ENCODE data around the gene TAF5L.
A peak's percentile ranks its signal among the peaks of the same experiment; 100 is the strongest.

The TAF5L gene

DNA sequence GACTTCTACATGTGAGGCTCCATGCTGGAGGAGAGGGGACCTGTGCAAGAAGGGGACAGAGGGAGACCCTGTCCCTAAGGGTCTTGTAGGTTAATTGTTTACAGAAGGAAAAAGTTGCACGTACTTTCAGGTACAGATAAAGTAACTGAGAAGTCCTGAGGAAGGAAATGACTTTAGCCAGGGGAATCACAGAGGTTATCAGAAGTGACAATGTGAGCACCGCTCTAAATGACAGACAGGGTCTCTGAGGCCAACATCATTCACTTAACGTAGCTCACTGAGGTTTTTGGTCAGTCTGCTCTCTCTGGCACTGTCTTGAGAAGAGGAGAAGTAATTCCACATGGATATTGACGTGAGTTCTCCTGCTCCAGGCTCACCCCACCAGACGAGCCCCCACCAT, 12.0 kb downstream of the TAF5L start:
- Histone ChIP-seq H2BK15ac (ENCODE audit: low read depth, poor library complexity, severe bottlenecking) (no peak overlapping the region), H3K23ac (ENCODE audit: low read length in 2 of 2) (no peak overlapping the region), H3K9ac (ENCODE audit: low read length) (no peak overlapping the region), H3K9me3 (ENCODE audit: control insufficient read depth, low read length) (no peaks in the 10 kb centered on the region), H3K27me3 (ENCODE audit: control insufficient read depth in 1 of 2, insufficient read depth in 1 of 2, low read length in 2 of 2) (no peaks in the 10 kb centered on the region), H2AFZ (ENCODE audit: low read depth, low read length) (no peak overlapping the region), H2BK120ac (ENCODE audit: low read depth, low read length) (no peak overlapping the region), H3K79me1 (replicated peaks; ENCODE audit: low read length, poor library complexity, severe bottlenecking) (peaks cover 45% of the 10 kb centered on the region), H4K91ac (ENCODE audit: low read length) (no peak overlapping the region), H2AK5ac (ENCODE audit: low read length, severe bottlenecking) (no peak overlapping the region), H4K8ac (ENCODE audit: low read length) (no peak overlapping the region), H3K4me1 (ENCODE audit: control insufficient read depth, insufficient read depth, low read depth, low read length) (no peaks in the 10 kb centered on the region), H3K36me3 (ENCODE audit: control insufficient read depth in 1 of 2, insufficient read depth in 2 of 2, low read depth in 1 of 2, low read length in 2 of 2) (peaks cover 17 to 55% of the 10 kb centered on the region in 2 experiments), H3K4me2 (ENCODE audit: low read length, poor library complexity, severe bottlenecking) (no peak overlapping the region), H3K4ac (ENCODE audit: low read depth in 1 of 2, low read length in 2 of 2) (no peak overlapping the region), H3K27ac (ENCODE audit: low read length, poor library complexity, severe bottlenecking) (no peak overlapping the region), H2BK12ac (ENCODE audit: low read length in 2 of 2) (no peak overlapping the region), H3K18ac (ENCODE audit: low read depth in 1 of 2, low read length in 2 of 2) (no peak overlapping the region), H2BK5ac (ENCODE audit: low read depth, low read length, poor library complexity, severe bottlenecking) (no peak overlapping the region), H3K4me3 (ENCODE audit: insufficient read depth in 1 of 2, low read depth in 1 of 2, low read length in 2 of 2) (no peak overlapping the region), H3K14ac (ENCODE audit: low read length in 2 of 2) (no peak overlapping the region)
- DNase-seq, result no peak
- 90% methylated on average over 5 of the region's 5 CpGs for WGBS

DNA sequence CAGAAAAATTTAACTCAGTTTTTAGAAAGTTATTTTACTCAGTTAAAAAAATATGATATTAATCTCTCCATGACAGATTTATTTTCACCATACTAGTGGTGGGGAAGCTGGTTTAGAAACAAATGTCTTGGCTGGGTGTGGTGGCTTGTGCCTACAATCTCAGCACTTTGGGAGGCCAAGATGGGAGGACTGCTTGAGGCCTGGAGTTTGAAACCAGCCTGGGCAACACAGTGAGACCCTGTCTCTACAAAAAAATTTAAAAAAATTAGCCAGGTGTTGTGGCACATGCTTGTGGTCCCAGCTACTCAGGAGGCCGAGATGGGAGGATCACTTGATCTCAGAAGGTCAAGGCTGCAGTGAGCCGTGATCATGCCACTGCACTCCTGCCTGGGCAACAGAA, 17.3 kb downstream of the TAF5L start:
- H3K4me3 ChIP-seq (ENCODE audit: insufficient read depth in 1 of 2, low read depth in 1 of 2, low read length in 2 of 2), result no peak overlapping the region
- DNase-seq, result no peak
- no peak overlapping the region for H3K27ac ChIP-seq (ENCODE audit: low read length, poor library complexity, severe bottlenecking)
- H2BK5ac ChIP-seq (ENCODE audit: low read depth, low read length, poor library complexity, severe bottlenecking), result no peak overlapping the region
- H3K36me3 ChIP-seq (ENCODE audit: control insufficient read depth in 1 of 2, insufficient read depth in 2 of 2, low read depth in 1 of 2, low read length in 2 of 2), result peaks cover 24 to 96% of the 10 kb centered on the region in 2 experiments
- no peak overlapping the region for H4K8ac ChIP-seq (ENCODE audit: low read length)
- peaks cover 36% of the 10 kb centered on the region for H3K79me1 ChIP-seq (replicated peaks; ENCODE audit: low read length, poor library complexity, severe bottlenecking)
- no peak overlapping the region for H3K4ac ChIP-seq (ENCODE audit: low read depth in 1 of 2, low read length in 2 of 2)
- no peaks in the 10 kb centered on the region for H3K27me3 ChIP-seq (ENCODE audit: control insufficient read depth in 1 of 2, insufficient read depth in 1 of 2, low read length in 2 of 2)
- H3K18ac ChIP-seq (ENCODE audit: low read depth in 1 of 2, low read length in 2 of 2), result no peak overlapping the region
- H2BK15ac ChIP-seq (ENCODE audit: low read depth, poor library complexity, severe bottlenecking), result no peak overlapping the region
- no peak overlapping the region for H3K9ac ChIP-seq (ENCODE audit: low read length)
- no peak overlapping the region for H2BK120ac ChIP-seq (ENCODE audit: low read depth, low read length)
- no peak overlapping the region for H3K14ac ChIP-seq (ENCODE audit: low read length in 2 of 2)
- no peak overlapping the region for H3K23ac ChIP-seq (ENCODE audit: low read length in 2 of 2)
- H3K4me2 ChIP-seq (ENCODE audit: low read length, poor library complexity, severe bottlenecking), result no peak overlapping the region
- 98% methylated on average over 2 of the region's 2 CpGs for WGBS
- H4K91ac ChIP-seq (ENCODE audit: low read length), result no peak overlapping the region
- H2BK12ac ChIP-seq (ENCODE audit: low read length in 2 of 2), result no peak overlapping the region
- no peaks in the 10 kb centered on the region for H3K9me3 ChIP-seq (ENCODE audit: control insufficient read depth, low read length)
- H2AK5ac ChIP-seq (ENCODE audit: low read length, severe bottlenecking), result no peak overlapping the region
- no peak overlapping the region for H2AFZ ChIP-seq (ENCODE audit: low read depth, low read length)
- H3K4me1 ChIP-seq (ENCODE audit: control insufficient read depth, insufficient read depth, low read depth, low read length), result no peaks in the 10 kb centered on the region

DNA sequence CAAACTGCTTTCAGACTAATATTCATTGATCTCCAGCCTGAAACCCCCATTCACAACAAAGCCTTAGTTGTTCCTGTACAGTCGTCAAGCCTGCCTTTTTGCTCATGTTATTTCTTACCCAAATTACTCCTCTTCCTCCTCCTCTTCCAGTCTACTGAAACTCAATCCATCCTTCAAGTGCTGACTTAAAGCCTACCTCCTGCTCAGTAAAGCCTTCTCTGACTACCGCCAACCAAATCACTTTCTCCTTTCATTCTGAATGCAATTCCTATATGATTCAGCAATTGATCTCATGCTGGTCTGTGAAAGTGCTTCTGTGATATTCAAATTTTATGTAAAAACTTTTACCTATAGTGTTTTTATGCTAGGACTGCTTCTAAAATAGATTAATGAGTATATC, 18.6 kb downstream of the TAF5L start:
- H2AFZ ChIP-seq (ENCODE audit: low read depth, low read length), result no peak overlapping the region
- no peaks in the 10 kb centered on the region for H3K4me1 ChIP-seq (ENCODE audit: control insufficient read depth, insufficient read depth, low read depth, low read length)
- no peak overlapping the region for H3K14ac ChIP-seq (ENCODE audit: low read length in 2 of 2)
- no peak overlapping the region for H3K18ac ChIP-seq (ENCODE audit: low read depth in 1 of 2, low read length in 2 of 2)
- no peak overlapping the region for H4K8ac ChIP-seq (ENCODE audit: low read length)
- H3K4me2 ChIP-seq (ENCODE audit: low read length, poor library complexity, severe bottlenecking), result no peak overlapping the region
- no peaks in the 10 kb centered on the region for H3K9me3 ChIP-seq (ENCODE audit: control insufficient read depth, low read length)
- H2BK120ac ChIP-seq (ENCODE audit: low read depth, low read length), result no peak overlapping the region
- H3K4ac ChIP-seq (ENCODE audit: low read depth in 1 of 2, low read length in 2 of 2), result no peak overlapping the region
- no peak overlapping the region for H3K4me3 ChIP-seq (ENCODE audit: insufficient read depth in 1 of 2, low read depth in 1 of 2, low read length in 2 of 2)
- no peak overlapping the region for H3K9ac ChIP-seq (ENCODE audit: low read length)
- peaks cover 27 to 96% of the 10 kb centered on the region in 2 experiments for H3K36me3 ChIP-seq (ENCODE audit: control insufficient read depth in 1 of 2, insufficient read depth in 2 of 2, low read depth in 1 of 2, low read length in 2 of 2)
- peaks cover 26% of the 10 kb centered on the region for H3K79me1 ChIP-seq (replicated peaks; ENCODE audit: low read length, poor library complexity, severe bottlenecking)
- no peaks in the 10 kb centered on the region for H3K27me3 ChIP-seq (ENCODE audit: control insufficient read depth in 1 of 2, insufficient read depth in 1 of 2, low read length in 2 of 2)
- H2BK5ac ChIP-seq (ENCODE audit: low read depth, low read length, poor library complexity, severe bottlenecking), result no peak overlapping the region
- H3K27ac ChIP-seq (ENCODE audit: low read length, poor library complexity, severe bottlenecking), result no peak overlapping the region
- no peak overlapping the region for H2AK5ac ChIP-seq (ENCODE audit: low read length, severe bottlenecking)
- no peak overlapping the region for H3K23ac ChIP-seq (ENCODE audit: low read length in 2 of 2)
- H2BK12ac ChIP-seq (ENCODE audit: low read length in 2 of 2), result no peak overlapping the region
- WGBS, result 83% methylated on average over 2 of the region's 2 CpGs
- no peak overlapping the region for H4K91ac ChIP-seq (ENCODE audit: low read length)
- DNase-seq, result no peak
- no peak overlapping the region for H2BK15ac ChIP-seq (ENCODE audit: low read depth, poor library complexity, severe bottlenecking)

DNA sequence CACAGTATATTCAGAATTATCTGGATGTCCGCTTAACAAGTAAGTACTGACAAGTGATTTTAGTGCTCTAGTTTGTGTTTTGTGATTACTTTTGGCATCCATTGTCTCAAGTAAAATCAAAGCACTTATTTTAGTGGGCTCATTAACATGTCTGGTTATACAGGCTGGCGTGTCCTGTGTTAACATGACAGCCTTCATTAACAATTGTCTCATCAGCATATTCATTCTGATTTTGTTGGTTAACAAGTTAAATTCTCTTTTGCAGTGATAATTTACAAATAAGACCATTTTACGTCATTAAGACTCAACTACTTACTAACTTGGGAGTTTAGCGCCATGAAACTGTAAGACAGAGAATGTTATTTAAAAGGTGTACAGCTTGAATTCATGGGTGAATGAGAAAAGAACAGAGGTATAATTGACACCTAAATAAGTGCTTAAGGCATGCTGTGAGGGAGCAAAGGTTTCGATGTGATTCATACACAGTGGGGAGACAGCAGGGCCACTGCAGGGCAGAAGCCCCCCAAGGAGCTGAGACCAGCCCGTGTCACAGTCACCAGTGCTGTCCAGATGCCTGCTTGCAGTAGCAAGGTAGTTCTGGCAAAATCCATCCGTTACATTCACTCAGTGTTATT, 22.4 kb downstream of the TAF5L start:
- H3K79me1 ChIP-seq (replicated peaks; ENCODE audit: low read length, poor library complexity, severe bottlenecking), result peaks cover 18% of the 10 kb centered on the region
- no peak overlapping the region for H3K4me2 ChIP-seq (ENCODE audit: low read length, poor library complexity, severe bottlenecking)

More for the DNA sequence above, 22.4 kb downstream of the TAF5L start:
- H3K9ac ChIP-seq (ENCODE audit: low read length), result no peak overlapping the region
- H2BK12ac ChIP-seq (ENCODE audit: low read length in 2 of 2), result no peak overlapping the region
- no peak overlapping the region for H3K4ac ChIP-seq (ENCODE audit: low read depth in 1 of 2, low read length in 2 of 2)
- no peak overlapping the region for H3K18ac ChIP-seq (ENCODE audit: low read depth in 1 of 2, low read length in 2 of 2)
- no peak overlapping the region for H4K91ac ChIP-seq (ENCODE audit: low read length)
- no peak overlapping the region for H3K23ac ChIP-seq (ENCODE audit: low read length in 2 of 2)
- H3K14ac ChIP-seq (ENCODE audit: low read length in 2 of 2), result no peak overlapping the region
- H2AK5ac ChIP-seq (ENCODE audit: low read length, severe bottlenecking), result no peak overlapping the region
- H2BK5ac ChIP-seq (ENCODE audit: low read depth, low read length, poor library complexity, severe bottlenecking), result no peak overlapping the region
- H2BK120ac ChIP-seq (ENCODE audit: low read depth, low read length), result no peak overlapping the region
- no peak overlapping the region for H2BK15ac ChIP-seq (ENCODE audit: low read depth, poor library complexity, severe bottlenecking)
- no peaks in the 10 kb centered on the region for H3K27me3 ChIP-seq (ENCODE audit: control insufficient read depth in 1 of 2, insufficient read depth in 1 of 2, low read length in 2 of 2)
- no peak overlapping the region for H2AFZ ChIP-seq (ENCODE audit: low read depth, low read length)
- H3K9me3 ChIP-seq (ENCODE audit: control insufficient read depth, low read length), result no peaks in the 10 kb centered on the region
- peak overlapping the region; percentile 25 for H4K8ac ChIP-seq (ENCODE audit: low read length)
- H3K36me3 ChIP-seq (ENCODE audit: control insufficient read depth in 1 of 2, insufficient read depth in 2 of 2, low read depth in 1 of 2, low read length in 2 of 2), result peaks cover 16 to 90% of the 10 kb centered on the region in 2 experiments
- H3K4me3 ChIP-seq (ENCODE audit: insufficient read depth in 1 of 2, low read depth in 1 of 2, low read length in 2 of 2), result no peak overlapping the region
- no peak for DNase-seq
- no peaks in the 10 kb centered on the region for H3K4me1 ChIP-seq (ENCODE audit: control insufficient read depth, insufficient read depth, low read depth, low read length)
- no peak overlapping the region for H3K27ac ChIP-seq (ENCODE audit: low read length, poor library complexity, severe bottlenecking)
- 97% methylated on average over 3 of the region's 7 CpGs for WGBS
